HG03442 (cell line): ENCODE data around the gene PDE4D.

Source experiments
- ATAC-seq: cut with Tn5 transposase; IDR thresholded peaks from one replicate; pipeline ENCODE4 v1.9.1; 2021; ENCODE audit warnings: mild to moderate bottlenecking, moderate library complexity; ENCODE audit not compliant: unreplicated experiment

PDE4D gene

DNA sequence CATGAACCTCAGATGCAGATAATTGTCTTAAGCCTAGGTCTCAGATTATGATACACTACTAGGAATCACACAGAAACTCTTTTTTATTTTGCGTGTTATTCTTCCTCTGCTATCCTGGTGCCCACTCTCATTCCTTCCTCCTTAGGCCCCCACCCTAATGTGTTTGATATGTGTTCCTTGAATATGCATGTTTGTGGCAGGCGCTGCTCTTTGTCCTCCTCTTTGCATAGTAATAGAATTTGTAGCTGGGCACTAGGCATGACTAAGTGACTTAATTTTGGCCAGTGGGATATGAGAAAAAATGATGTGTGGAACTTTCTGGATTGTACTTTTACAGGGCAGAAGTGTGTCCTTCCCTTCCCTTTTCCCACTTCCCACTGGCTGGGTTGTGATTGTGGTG, 965.6 kb downstream of the PDE4D start:
- no peak for ATAC-seq

DNA sequence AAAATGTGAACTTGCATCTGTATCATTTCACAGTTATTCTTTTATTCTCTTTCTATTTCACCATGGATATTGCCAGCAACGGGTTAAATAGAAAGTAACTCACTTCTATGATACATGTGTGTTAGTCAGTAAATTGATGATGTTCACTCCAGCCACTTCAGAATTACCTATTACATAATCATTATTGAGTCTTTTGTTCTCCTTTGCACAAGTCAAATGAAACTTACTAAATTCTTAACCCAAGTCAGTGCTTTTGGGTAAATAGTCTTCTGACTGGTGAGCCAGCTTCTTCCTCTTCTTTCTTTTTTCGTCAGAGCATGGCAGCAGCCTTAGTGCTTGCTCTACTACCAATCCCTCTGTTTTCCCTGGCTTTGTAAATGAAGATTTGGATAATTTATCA, 966.3 kb downstream of the PDE4D start:
- ATAC-seq = no peak

DNA sequence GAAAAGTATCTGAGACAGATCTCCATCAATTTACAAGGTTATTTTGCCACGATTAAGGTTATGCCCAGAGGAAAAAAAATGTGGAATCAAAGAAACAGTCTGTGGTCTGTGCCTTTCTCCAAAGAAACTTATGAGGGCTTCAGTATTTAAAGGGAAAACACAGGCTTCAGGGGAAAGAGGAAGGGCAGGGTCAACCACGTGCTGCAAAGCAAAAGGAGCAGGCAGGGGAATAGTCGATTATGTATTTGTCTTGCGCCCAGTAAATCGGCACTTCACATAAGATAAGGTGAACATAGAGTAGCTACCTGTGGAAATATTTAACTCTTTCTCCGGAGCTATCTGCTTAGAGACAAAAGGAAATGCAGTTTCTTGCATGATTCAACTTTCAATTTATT, 967.0 kb downstream of the PDE4D start:
- ATAC-seq = no peak

DNA sequence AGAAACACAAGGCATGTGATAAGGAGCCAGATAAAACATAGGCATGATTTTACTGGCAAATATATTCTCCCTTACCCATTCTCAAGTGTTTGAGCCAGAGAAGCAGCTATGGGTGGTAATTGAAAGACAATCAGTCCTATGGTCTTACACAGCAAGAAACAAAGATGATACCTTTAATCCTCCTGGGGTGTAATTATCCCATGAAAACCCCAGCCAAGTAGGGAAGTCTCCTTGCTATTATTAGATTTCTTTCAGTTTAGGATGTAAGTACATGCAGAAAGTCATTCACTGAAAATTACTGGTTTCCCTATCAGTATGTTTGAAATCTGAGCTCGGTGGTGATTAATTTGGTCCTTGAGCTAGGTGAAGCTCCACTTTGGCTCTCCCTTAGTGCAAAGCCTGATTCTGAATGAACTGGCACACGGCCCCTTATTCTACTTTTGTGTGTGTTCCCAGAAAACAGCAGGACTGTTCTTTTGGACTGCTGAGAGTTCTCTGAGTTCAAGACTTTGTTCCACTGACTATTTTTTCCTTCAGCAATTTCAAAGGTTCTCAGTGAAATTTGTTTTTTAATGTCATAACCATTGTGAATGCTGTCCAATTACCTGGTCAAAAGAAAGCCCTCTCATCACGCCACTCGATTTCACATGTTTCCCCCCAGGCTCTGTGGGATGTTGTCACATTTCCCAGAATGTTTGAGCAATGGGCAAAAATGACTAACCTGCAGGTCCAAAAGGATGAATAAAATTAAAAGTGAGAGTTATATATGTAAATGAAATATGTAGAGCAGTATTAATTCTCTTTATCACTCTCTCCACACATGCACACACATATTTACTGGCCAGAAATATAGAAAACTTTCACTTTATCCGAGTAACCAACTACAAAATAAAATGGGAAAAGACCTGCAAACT, 967.6 kb downstream of the PDE4D start:
- no peak for ATAC-seq

DNA sequence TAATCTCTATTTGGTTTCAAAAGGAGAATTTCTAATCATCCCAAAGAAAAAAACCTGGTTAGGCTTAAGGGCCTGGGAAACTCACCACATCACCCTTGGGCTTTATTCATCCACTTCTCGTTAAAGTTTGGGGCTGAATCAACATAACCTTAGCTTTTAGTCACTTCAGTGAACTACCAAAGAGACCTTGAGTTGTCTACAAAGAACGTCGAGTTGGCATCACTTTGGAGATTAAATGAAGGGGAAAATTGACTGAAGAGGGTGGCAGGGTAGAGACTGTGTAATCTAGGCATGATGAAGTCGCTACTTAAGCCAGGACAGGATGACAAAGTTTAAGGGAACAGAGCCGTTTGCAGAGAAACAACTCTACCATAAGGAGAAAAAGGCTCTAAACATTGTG, 969.2 kb downstream of the PDE4D start:
- ATAC-seq = no peak

DNA sequence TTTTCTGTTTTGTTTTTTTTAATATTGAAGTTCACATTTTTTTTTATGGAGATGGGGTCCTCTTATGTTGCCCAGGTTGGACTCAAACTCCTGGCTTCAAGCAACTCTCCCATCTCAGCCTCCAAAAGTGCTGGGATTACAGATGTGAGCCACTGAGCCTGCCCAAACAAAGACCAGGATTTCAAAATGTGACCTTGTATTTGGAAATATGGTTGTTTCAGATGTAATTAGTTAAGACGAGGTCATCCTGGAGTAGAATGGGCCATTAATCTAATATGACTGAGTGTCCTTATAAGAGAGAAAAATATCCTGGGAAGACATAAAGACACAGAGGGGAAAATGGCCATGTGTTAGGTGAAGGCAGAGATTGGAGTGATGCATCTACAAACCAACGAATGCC, 970.2 kb downstream of the PDE4D start:
- ATAC-seq = no peak

DNA sequence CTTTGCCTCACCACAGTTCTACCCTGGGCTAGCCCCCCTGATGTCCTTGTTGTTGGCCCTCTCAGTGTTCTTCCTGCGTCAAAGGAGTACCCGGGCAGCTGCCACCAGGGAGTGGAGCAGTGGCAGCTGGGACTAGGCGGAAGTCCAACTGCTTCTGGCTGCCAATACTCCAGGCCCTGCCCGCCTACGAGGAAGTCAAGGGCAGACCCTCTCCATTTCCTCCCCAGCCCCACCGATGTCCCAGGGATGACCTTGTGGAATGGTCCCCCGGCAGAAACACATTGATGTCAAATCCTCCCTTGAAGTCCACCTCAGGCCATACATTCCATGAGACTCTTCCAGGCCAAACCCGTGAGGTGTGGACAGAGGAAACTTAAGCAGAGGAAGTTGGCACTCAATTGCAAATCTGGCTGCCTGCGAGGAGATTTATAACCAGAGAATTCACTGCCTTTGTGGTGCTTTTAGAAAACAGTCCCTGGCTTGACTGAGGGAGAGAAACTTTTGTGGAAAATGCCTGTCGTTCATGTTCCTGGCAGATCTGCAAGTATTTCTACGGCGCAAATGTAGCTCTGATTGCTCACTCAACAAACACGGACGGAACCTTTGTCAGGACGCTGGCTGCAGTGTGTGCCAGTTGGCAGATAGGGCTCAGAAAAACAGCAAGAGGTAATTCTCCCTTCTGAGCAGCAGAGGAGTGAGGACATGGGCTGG, 970.9 kb downstream of the PDE4D start:
- ATAC-seq = no peak

DNA sequence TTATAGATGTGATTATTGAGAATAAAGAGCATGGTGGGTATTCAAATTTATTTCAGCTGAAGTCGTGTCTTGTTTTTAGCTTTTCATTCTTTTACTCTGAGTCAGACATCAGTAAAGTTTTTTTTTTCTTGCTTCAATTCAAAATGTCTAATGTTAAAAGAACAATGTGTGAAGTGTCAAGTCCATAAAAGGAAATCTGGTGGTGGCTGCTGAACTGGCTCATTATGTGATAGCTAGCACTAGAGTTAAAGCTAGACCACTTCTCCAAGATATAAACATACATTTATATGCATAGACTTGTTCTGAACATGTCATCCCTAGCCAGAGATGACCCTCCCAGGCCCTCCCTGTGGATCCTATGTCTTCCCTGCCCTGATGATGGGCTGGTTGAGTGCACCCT, 972.4 kb downstream of the PDE4D start:
- no peak for ATAC-seq

DNA sequence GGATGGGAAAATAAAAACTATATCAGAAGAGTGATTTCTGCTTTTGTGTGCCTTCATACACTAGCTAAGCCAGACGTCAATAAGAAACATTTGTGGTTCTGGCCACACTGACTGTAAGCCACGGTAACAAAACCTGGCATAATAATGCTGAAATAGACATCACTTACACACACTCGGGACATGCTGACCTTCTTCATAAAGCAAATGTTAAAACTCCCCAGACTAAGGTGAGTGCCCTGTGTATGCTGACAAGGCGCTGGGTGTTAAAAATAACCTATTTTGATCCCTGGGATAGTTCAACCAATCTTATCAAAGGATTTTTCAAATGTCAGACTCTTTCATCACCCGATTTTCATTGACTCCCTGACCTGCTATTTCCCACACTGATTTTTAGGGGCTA, 973.7 kb downstream of the PDE4D start:
- ATAC-seq = no peak
